Hematopoietic multipotent progenitor cell treated with erythropoietin and hydrocortisone succinate and interleukin-3 and kit ligand, for 17 days (in vitro differentiated cells): Measurements from ENCODE around the gene NLRP11.

ENCODE experiments used
- DNase-seq: peaks from one replicate; pipeline ENCODE4 v3.0.0-alpha.2; 2015; ENCODE audit warnings: low spot score

NLRP11 gene

GRCh38 chr19:55831846-55832245 is at the start of gene NLRP11:
TSS of gene NLRP11 (minus strand) at chr19:55831999. CDS start at chr19:55818174, 13,825 bp downstream.
- DNase-seq, result no peak

GRCh38 chr19:55877211-55877610 is 45.4 kb upstream of the NLRP11 start:
- DNase-seq, result no peak

- no peak for DNase-seq
These were observed 38.9 kb upstream of the NLRP11 start for GRCh38 chr19:55870736-55871135.

- DNase-seq, result no peak
These were observed 35.3 kb upstream of the NLRP11 start for GRCh38 chr19:55867101-55867500.

- no peak for DNase-seq
These were observed 34.7 kb upstream of the NLRP11 start for GRCh38 chr19:55866521-55866920.

- DNase-seq, result no peak
These were observed 27.2 kb upstream of the NLRP11 start for GRCh38 chr19:55858969-55859368.

- no peak for DNase-seq
These were observed 26.6 kb upstream of the NLRP11 start for GRCh38 chr19:55858401-55858800.

- no peak for DNase-seq
These were observed 26.2 kb upstream of the NLRP11 start for GRCh38 chr19:55857974-55858373.

- no peak for DNase-seq
These were observed 25.4 kb upstream of the NLRP11 start for GRCh38 chr19:55857149-55857548.

- DNase-seq, result no peak
These were observed 23.4 kb upstream of the NLRP11 start for GRCh38 chr19:55855160-55855559.

GRCh38 chr19:55838906-55839305 is 7.1 kb upstream of the NLRP11 start:
- no peak for DNase-seq

GRCh38 chr19:55838251-55838650 is 6.5 kb upstream of the NLRP11 start:
- no peak for DNase-seq

- no peak for DNase-seq
These were observed 4.5 kb upstream of the NLRP11 start, which contains the start of gene NLRP4 for GRCh38 chr19:55836340-55836739. TSS of gene NLRP4 (plus strand) at chr19:55836540. CDS start at chr19:55852081, 15,541 bp downstream.

- DNase-seq, result no peak
These were observed 877 bp upstream of the NLRP11 start for GRCh38 chr19:55832676-55833075.

- no peak for DNase-seq
These were observed 1.1 kb downstream of the NLRP11 start for GRCh38 chr19:55830656-55831055.

GRCh38 chr19:55820037-55820436 is 11.8 kb downstream of the NLRP11 start:
- DNase-seq, result no peak

- DNase-seq, result no peak
These were observed 17.9 kb downstream of the NLRP11 start for GRCh38 chr19:55813906-55814305.

- no peak for DNase-seq
These were observed 19.4 kb downstream of the NLRP11 start for GRCh38 chr19:55812449-55812848.

- DNase-seq, result no peak
These were observed 20.5 kb downstream of the NLRP11 start for GRCh38 chr19:55811340-55811739.

GRCh38 chr19:55809381-55810058 is 22.3 kb downstream of the NLRP11 start:
- peak; percentile 11 for DNase-seq

GRCh38 chr19:55802281-55802680 is 29.5 kb downstream of the NLRP11 start:
- DNase-seq, result no peak

GRCh38 chr19:55801416-55801815 is 30.4 kb downstream of the NLRP11 start:
- DNase-seq, result no peak

GRCh38 chr19:55795021-55795420 is 36.8 kb downstream of the NLRP11 start:
- no peak for DNase-seq

GRCh38 chr19:55781112-55781511 is 50.7 kb downstream of the NLRP11 start:
- DNase-seq, result no peak
